ENCODE measurements around the gene MPP1.
A peak's percentile ranks its signal among the peaks of the same experiment; 100 is the strongest.

MPP1 gene

GRCh38 chrX:154732421-154733065 lies 72.7 kb downstream of the MPP1 start:
- DNase-seq: no peak
- Histone ChIP-seq H3K4me3 (ENCODE audit: insufficient read depth, low read depth, low read length, poor library complexity, severe bottlenecking) (peak overlapping the region; percentile 19), H3K4me1 (ENCODE audit: control insufficient read depth, insufficient read depth, low read length, poor library complexity, severe bottlenecking) (peaks cover 34% of the 10 kb centered on the region)

GRCh38 chrX:154731881-154732280 lies 73.4 kb downstream of the MPP1 start:
- Histone ChIP-seq H3K4me1 (ENCODE audit: control insufficient read depth, insufficient read depth, low read length, poor library complexity, severe bottlenecking) (peaks cover 27% of the 10 kb centered on the region), H3K27me3 (replicated peaks; ENCODE audit: control insufficient read depth, insufficient read depth, low read length, poor library complexity, severe bottlenecking) (no peaks in the 10 kb centered on the region), H3K36me3 (ENCODE audit: control insufficient read depth, insufficient read depth, low read length) (no peaks in the 10 kb centered on the region), H3K27ac (ENCODE audit: insufficient read depth, low read length, poor library complexity, severe bottlenecking) (peak overlapping the region; percentile 45), H3K9me3 (ENCODE audit: control insufficient read depth, low read length) (no peaks in the 10 kb centered on the region), H3K4me3 (ENCODE audit: insufficient read depth, low read depth, low read length, poor library complexity, severe bottlenecking) (no peak overlapping the region)
- DNase-seq: peak in 2 of 3 donors; percentile 10 to 16

More at GRCh38 chrX:154732421-154733065, 72.7 kb downstream of the MPP1 start:
- Histone ChIP-seq H3K27ac (ENCODE audit: insufficient read depth, low read length, poor library complexity, severe bottlenecking) (peak overlapping the region; percentile 45), H3K27me3 (replicated peaks; ENCODE audit: control insufficient read depth, insufficient read depth, low read length, poor library complexity, severe bottlenecking) (no peaks in the 10 kb centered on the region), H3K36me3 (ENCODE audit: control insufficient read depth, insufficient read depth, low read length) (no peaks in the 10 kb centered on the region), H3K9me3 (ENCODE audit: control insufficient read depth, low read length) (no peaks in the 10 kb centered on the region)

- no peak for DNase-seq
- Histone ChIP-seq H3K4me1 (ENCODE audit: control insufficient read depth, insufficient read depth, low read length, poor library complexity, severe bottlenecking) (peaks cover 23% of the 10 kb centered on the region), H3K27ac (ENCODE audit: insufficient read depth, low read length, poor library complexity, severe bottlenecking) (peak overlapping the region; percentile 45), H3K4me3 (ENCODE audit: insufficient read depth, low read depth, low read length, poor library complexity, severe bottlenecking) (no peak overlapping the region), H3K27me3 (replicated peaks; ENCODE audit: control insufficient read depth, insufficient read depth, low read length, poor library complexity, severe bottlenecking) (no peaks in the 10 kb centered on the region), H3K9me3 (ENCODE audit: control insufficient read depth, low read length) (no peaks in the 10 kb centered on the region), H3K36me3 (ENCODE audit: control insufficient read depth, insufficient read depth, low read length) (no peaks in the 10 kb centered on the region)
These were observed 74.1 kb downstream of the MPP1 start for GRCh38 chrX:154731184-154731583.

- Histone ChIP-seq H3K36me3 (ENCODE audit: control insufficient read depth, insufficient read depth, low read length) (no peaks in the 10 kb centered on the region), H3K27me3 (replicated peaks; ENCODE audit: control insufficient read depth, insufficient read depth, low read length, poor library complexity, severe bottlenecking) (no peaks in the 10 kb centered on the region), H3K4me1 (ENCODE audit: control insufficient read depth, insufficient read depth, low read length, poor library complexity, severe bottlenecking) (peaks cover 20% of the 10 kb centered on the region), H3K4me3 (ENCODE audit: insufficient read depth, low read depth, low read length, poor library complexity, severe bottlenecking) (no peak overlapping the region), H3K27ac (ENCODE audit: insufficient read depth, low read length, poor library complexity, severe bottlenecking) (no peak overlapping the region), H3K9me3 (ENCODE audit: control insufficient read depth, low read length) (no peaks in the 10 kb centered on the region)
- no peak for DNase-seq
These were observed 74.9 kb downstream of the MPP1 start for GRCh38 chrX:154730253-154730891.

GRCh38 chrX:154729439-154729838 lies 75.8 kb downstream of the MPP1 start:
- no peak for DNase-seq
- no peak overlapping the region for H3K4me3 ChIP-seq (ENCODE audit: insufficient read depth, low read depth, low read length, poor library complexity, severe bottlenecking)
- peaks cover 20% of the 10 kb centered on the region for H3K4me1 ChIP-seq (ENCODE audit: control insufficient read depth, insufficient read depth, low read length, poor library complexity, severe bottlenecking)
- H3K36me3 ChIP-seq (ENCODE audit: control insufficient read depth, insufficient read depth, low read length): no peaks in the 10 kb centered on the region
- no peak overlapping the region for H3K27ac ChIP-seq (ENCODE audit: insufficient read depth, low read length, poor library complexity, severe bottlenecking)
- no peaks in the 10 kb centered on the region for H3K27me3 ChIP-seq (replicated peaks; ENCODE audit: control insufficient read depth, insufficient read depth, low read length, poor library complexity, severe bottlenecking)
- H3K9me3 ChIP-seq (ENCODE audit: control insufficient read depth, low read length): no peaks in the 10 kb centered on the region
